ENCODE measurements around the gene MYL11. TPM values are rescaled to one million over a fixed set of nuclear protein-coding genes. Genes with fewer than 3 reads are reported as not detected.

Gene MYL11
- total RNA-seq, 1 donor from 2014 or later, result not detected

DNA sequence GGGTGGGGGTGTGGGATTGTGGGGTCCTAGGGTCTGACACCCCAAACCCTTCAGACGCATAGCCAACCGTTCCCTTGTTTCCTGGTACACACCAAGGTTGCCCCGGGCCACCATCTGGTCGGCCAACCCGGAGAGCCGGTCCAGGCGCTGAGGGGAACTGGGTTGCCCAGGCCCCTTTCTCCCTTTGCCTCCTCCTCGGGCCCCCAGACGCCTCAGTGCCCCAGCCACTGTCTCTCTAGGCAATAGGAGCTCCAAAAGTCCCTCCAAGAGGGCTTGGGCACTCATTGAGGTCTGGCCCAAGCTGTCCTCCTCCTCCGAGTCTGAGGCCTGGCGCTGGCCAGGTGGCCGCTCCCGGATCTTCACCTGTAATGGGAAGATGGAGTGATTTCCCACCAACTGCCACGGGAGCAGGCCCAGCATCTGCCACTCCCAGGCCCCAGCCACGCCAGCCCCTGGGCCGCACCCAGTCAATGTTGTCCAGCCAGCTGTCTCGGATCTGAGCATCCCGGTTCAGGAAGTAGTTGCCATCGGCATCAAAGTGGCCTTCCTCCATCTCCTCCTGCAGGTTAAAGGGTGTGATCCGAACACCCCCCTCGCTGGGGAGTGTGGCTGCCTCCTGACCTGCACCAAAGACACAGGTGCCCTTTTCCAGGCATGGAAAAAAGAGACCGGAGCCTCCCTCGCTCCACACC is 21.0 kb upstream of the MYL11 start:
- intact Hi-C loops (cut with micrococcal nuclease), result no loop called here
- Histone ChIP-seq H3K27me3 (ENCODE audit: low read depth) (no peaks in the 10 kb centered on the region), H3K36me3 (peaks cover 61% of the 10 kb centered on the region), H3K4me3 (peak overlapping the region; percentile 93), H3K9me3 (replicated peaks) (no peaks in the 10 kb centered on the region), H3K4me1 (peaks cover 57% of the 10 kb centered on the region), H3K27ac (replicated peaks) (peak overlapping the region; percentile 95)
- TF ChIP-seq, protein P1, sequence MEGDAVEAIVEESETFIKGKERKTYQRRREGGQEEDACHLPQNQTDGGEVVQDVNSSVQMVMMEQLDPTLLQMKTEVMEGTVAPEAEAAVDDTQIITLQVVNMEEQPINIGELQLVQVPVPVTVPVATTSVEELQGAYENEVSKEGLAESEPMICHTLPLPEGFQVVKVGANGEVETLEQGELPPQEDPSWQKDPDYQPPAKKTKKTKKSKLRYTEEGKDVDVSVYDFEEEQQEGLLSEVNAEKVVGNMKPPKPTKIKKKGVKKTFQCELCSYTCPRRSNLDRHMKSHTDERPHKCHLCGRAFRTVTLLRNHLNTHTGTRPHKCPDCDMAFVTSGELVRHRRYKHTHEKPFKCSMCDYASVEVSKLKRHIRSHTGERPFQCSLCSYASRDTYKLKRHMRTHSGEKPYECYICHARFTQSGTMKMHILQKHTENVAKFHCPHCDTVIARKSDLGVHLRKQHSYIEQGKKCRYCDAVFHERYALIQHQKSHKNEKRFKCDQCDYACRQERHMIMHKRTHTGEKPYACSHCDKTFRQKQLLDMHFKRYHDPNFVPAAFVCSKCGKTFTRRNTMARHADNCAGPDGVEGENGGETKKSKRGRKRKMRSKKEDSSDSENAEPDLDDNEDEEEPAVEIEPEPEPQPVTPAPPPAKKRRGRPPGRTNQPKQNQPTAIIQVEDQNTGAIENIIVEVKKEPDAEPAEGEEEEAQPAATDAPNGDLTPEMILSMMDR (IDR thresholded peaks at IDR 0.05; ENCODE audit: borderline replicate concordance), result no peak
- no peak for DNase-seq

DNA sequence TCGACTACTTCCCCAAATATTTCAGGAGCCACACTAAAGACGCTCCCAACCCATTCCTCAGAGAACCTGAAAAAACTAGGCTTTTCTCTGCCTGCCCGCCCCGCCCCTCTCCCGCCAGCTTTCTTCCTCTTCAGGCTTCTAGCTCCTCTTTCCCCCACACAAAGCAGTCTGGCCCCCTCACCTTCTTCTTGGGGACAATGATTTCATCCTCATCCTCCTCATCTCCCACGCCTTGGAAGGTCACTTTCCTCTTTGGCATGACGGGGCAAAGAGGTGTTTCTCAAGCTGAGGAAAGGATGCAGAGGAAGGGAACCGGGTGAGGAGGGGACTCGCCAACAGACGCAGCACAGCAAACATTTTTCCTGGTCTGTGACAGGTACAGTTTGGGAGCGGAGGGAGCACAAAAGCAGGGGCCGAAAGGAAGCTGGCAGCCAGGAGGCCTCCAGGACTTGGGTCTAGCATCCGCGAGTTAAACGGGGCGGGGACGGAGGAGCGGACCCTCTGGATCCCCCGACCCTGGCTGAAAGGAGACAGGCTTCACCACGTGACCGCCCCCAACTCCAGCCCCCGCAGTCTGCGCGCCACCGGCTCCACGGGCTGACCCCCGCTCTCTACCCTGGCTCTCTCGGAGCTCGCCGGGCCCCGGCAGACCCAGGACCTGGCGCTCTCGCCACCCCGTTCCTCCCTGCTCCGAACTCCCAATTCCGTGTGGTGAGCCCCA is 20.0 kb upstream of the MYL11 start:
- intact Hi-C loops (cut with micrococcal nuclease), result no loop called here

DNA sequence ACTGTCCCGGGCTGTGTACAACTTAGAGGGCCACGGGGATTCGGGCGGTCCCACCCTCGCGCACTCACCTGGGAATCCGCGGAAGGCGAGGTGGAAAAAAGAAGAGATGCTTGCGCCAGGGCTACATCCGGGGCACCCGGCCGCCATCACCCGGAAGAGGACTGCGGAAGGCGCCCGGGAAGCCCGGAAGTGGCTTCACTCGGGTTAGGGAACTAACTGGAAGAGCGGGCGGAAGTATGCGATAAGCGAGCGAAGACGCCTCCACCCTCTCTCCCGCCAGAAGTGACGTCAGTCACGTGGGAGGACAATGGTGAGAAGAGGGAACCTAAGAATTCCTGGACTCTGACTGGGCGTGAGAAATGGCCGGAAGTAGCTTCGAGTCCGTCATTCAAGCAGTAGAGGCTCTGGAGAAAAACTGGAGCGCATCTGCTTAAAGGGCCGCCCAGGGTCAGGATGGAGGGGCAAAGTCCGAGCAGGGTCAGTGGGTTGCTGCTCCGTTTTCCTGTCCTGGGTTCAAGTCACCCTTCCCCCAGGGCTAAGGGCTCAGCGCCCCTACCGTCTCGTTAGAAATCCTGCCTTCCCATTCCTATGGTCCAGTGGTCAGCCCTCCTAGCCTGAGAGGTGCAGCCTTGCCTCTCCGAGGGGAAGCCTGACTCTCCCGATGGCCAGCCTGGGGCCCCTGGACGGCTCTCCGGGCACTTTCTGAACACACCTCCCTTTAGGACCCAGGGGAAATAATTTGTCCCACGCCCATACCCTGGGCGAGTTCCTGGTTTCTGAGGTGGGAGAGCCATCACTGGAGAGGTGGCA is 19.3 kb upstream of the MYL11 start, which contains the start of gene CD2BP2:
CD2BP2 (minus strand) TSS at position 165 of the 810 bp plus-strand sequence. CDS start 627 bp downstream, outside the sequence.
- intact Hi-C loops (cut with micrococcal nuclease), result no loop called here
- Histone ChIP-seq H3K4me3 (peak within 1 kb of the TSS; percentile 93), H3K27me3 (ENCODE audit: low read depth) (no peaks in the 10 kb centered on the region), H3K36me3 (peaks cover 65% of the 10 kb centered on the region), H3K4me1 (peaks cover 57% of the 10 kb centered on the region), H3K9me3 (replicated peaks) (no peaks in the 10 kb centered on the region), H3K27ac (replicated peaks) (peak within 1 kb of the TSS; percentile 95)
- DNase-seq, result peak; percentile 95
- TF ChIP-seq, protein P1 (IDR thresholded peaks at IDR 0.05; ENCODE audit: borderline replicate concordance), result no peak

More for the DNA sequence above, 20.0 kb upstream of the MYL11 start:
- H3K4me1 ChIP-seq, result peaks cover 57% of the 10 kb centered on the region
- no peak for DNase-seq
- H3K27me3 ChIP-seq (ENCODE audit: low read depth), result no peaks in the 10 kb centered on the region
- no peaks in the 10 kb centered on the region for H3K9me3 ChIP-seq (replicated peaks)
- peak overlapping the region; percentile 95 for H3K27ac ChIP-seq (replicated peaks)
- peak overlapping the region; percentile 93 for H3K4me3 ChIP-seq
- peaks cover 66% of the 10 kb centered on the region for H3K36me3 ChIP-seq
- TF ChIP-seq, protein P1 (IDR thresholded peaks at IDR 0.05; ENCODE audit: borderline replicate concordance), result no peak

DNA sequence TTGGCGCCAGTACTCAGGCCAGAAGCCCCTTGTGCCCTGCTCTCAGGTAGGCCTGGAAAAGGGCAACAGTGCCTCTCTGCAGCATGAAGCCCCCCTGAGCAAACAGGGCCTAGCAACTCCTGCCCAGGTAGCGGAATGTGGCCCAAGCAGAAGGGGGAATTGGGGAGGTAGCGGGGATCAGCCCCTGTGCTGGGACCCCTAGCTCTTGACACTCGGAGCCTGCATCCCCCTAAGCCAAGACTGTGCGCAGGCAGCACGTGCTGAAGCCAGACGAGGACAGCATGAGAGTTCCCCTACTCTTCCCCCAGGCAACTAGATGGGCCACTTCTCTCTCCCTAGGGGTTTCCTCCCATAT is 18.7 kb upstream of the MYL11 start:
- no peaks in the 10 kb centered on the region for H3K27me3 ChIP-seq (ENCODE audit: low read depth)
- H3K4me1 ChIP-seq, result peaks cover 57% of the 10 kb centered on the region
- TF ChIP-seq, protein P1 (IDR thresholded peaks at IDR 0.05; ENCODE audit: borderline replicate concordance), result no peak
- DNase-seq, result no peak
- peak overlapping the region; percentile 95 for H3K27ac ChIP-seq (replicated peaks)
- intact Hi-C loops (cut with micrococcal nuclease), result no loop called here
- no peaks in the 10 kb centered on the region for H3K9me3 ChIP-seq (replicated peaks)
- H3K36me3 ChIP-seq, result peaks cover 59% of the 10 kb centered on the region
- H3K4me3 ChIP-seq, result peak overlapping the region; percentile 93

DNA sequence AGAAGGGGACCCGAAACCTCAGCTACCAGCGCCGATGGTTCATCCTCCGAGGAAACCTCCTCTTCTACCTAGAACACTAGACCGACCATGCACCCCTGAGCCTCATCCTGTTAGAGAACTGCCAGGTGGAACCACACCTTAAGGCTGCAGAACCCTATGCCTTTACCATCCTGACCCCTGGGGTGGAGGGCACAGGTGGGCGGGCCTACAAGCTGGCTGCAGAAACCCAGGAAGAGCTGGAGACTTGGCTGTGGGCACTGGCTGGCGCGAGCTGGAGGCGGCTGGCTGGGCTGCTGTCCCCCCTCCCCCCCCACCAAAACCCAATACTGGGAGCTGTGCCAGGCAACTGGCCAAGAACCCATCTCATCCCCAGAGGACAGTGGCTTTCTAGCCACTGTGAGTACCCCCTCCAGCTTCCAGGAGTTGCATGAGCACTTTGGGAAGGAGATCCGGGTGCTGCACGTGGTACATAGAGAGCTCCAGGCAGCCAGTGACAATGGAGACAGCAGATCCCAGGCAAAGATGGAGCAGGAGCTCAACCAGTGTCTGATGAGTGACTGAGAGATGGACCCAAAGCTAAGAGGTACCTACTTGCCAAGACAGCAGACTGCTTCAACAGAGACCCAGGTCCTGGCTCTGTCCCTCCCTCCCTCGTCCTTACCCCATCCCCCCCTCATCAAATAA is 18.1 kb upstream of the MYL11 start:
- H3K36me3 ChIP-seq, result peaks cover 53% of the 10 kb centered on the region
- H3K27me3 ChIP-seq (ENCODE audit: low read depth), result no peaks in the 10 kb centered on the region
- intact Hi-C loops (cut with micrococcal nuclease), result no loop called here
- TF ChIP-seq, protein P1 (IDR thresholded peaks at IDR 0.05; ENCODE audit: borderline replicate concordance), result no peak
- peak overlapping the region; percentile 95 for H3K27ac ChIP-seq (replicated peaks)
- peak overlapping the region; percentile 93 for H3K4me3 ChIP-seq
- H3K9me3 ChIP-seq (replicated peaks), result no peaks in the 10 kb centered on the region
- H3K4me1 ChIP-seq, result peaks cover 52% of the 10 kb centered on the region
- no peak for DNase-seq
